HL-60 (cell line): ENCODE measurements around the gene DYNC1LI2.

Experiments used
- DNase-seq, 2 experiments: peaks; one replicate each; pipeline ENCODE4 v3.0.0-alpha.2; 2010 to 2020; ENCODE audit warnings: low read depth in 1 of 2, low spot score in 1 of 2
- H3K27ac ChIP-seq: fragments of 250-450 bp; sonication (Bioruptor Pico); replicated peaks from 2 replicates; pipeline ENCODE4 v1.5.1; 2020; ENCODE audit warnings: mild to moderate bottlenecking, moderate library complexity
- H3K27me3 ChIP-seq: fragments of 250-450 bp; sonication (Bioruptor Pico); 2 replicates; pipeline ENCODE4 v1.5.1; 2021; ENCODE audit warnings: mild to moderate bottlenecking, moderate library complexity; ENCODE audit not compliant: insufficient read depth, poor library complexity, severe bottlenecking
- H3K4me3 ChIP-seq: replicated peaks from 2 replicates; pipeline ENCODE4 v1.5.1; 2011; ENCODE audit warnings: mild to moderate bottlenecking, control low read depth, low read length; ENCODE audit not compliant: insufficient read depth
- GABPA ChIP-seq: IDR thresholded peaks from 2 replicates; pipeline ENCODE4 v1.6.1; 2012; ENCODE audit warnings: low read depth
- POLR2AphosphoS5 ChIP-seq: IDR thresholded peaks from 2 replicates; pipeline ENCODE4 v1.6.1; 2012; ENCODE audit warnings: low read depth
- SPI1 ChIP-seq: IDR thresholded peaks from 2 replicates; pipeline ENCODE4 v1.6.1; 2012; ENCODE audit warnings: low read depth, mild to moderate bottlenecking, borderline replicate concordance
- TF ChIP-seq, protein P1 (sequence below): IDR thresholded peaks from one replicate; pipeline ENCODE4 v1.5.1; 2011; ENCODE audit warnings: low read length, control low read depth, inconsistent platforms; ENCODE audit not compliant: insufficient read depth
- TF ChIP-seq, protein P2 (sequence below): IDR thresholded peaks from 2 replicates; pipeline ENCODE4 v1.6.1; 2012; ENCODE audit warnings: low read depth; ENCODE audit not compliant: insufficient replicate concordance

Gene DYNC1LI2

GRCh38 chr16:66712512-66712911, 38.9 kb downstream of the DYNC1LI2 start:
- no peak for TF ChIP-seq GABPA
- TF ChIP-seq POLR2AphosphoS5, result no peak
- TF ChIP-seq, protein P1, sequence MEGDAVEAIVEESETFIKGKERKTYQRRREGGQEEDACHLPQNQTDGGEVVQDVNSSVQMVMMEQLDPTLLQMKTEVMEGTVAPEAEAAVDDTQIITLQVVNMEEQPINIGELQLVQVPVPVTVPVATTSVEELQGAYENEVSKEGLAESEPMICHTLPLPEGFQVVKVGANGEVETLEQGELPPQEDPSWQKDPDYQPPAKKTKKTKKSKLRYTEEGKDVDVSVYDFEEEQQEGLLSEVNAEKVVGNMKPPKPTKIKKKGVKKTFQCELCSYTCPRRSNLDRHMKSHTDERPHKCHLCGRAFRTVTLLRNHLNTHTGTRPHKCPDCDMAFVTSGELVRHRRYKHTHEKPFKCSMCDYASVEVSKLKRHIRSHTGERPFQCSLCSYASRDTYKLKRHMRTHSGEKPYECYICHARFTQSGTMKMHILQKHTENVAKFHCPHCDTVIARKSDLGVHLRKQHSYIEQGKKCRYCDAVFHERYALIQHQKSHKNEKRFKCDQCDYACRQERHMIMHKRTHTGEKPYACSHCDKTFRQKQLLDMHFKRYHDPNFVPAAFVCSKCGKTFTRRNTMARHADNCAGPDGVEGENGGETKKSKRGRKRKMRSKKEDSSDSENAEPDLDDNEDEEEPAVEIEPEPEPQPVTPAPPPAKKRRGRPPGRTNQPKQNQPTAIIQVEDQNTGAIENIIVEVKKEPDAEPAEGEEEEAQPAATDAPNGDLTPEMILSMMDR, result no peak
- TF ChIP-seq SPI1, result no peak
- TF ChIP-seq, protein P2, sequence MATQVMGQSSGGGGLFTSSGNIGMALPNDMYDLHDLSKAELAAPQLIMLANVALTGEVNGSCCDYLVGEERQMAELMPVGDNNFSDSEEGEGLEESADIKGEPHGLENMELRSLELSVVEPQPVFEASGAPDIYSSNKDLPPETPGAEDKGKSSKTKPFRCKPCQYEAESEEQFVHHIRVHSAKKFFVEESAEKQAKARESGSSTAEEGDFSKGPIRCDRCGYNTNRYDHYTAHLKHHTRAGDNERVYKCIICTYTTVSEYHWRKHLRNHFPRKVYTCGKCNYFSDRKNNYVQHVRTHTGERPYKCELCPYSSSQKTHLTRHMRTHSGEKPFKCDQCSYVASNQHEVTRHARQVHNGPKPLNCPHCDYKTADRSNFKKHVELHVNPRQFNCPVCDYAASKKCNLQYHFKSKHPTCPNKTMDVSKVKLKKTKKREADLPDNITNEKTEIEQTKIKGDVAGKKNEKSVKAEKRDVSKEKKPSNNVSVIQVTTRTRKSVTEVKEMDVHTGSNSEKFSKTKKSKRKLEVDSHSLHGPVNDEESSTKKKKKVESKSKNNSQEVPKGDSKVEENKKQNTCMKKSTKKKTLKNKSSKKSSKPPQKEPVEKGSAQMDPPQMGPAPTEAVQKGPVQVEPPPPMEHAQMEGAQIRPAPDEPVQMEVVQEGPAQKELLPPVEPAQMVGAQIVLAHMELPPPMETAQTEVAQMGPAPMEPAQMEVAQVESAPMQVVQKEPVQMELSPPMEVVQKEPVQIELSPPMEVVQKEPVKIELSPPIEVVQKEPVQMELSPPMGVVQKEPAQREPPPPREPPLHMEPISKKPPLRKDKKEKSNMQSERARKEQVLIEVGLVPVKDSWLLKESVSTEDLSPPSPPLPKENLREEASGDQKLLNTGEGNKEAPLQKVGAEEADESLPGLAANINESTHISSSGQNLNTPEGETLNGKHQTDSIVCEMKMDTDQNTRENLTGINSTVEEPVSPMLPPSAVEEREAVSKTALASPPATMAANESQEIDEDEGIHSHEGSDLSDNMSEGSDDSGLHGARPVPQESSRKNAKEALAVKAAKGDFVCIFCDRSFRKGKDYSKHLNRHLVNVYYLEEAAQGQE, result no peak
- DNase-seq, result no peak
- Histone ChIP-seq H3K4me3 (no peak overlapping the region), H3K27me3 (no peaks in the 10 kb centered on the region), H3K27ac (no peak overlapping the region)

DNA sequence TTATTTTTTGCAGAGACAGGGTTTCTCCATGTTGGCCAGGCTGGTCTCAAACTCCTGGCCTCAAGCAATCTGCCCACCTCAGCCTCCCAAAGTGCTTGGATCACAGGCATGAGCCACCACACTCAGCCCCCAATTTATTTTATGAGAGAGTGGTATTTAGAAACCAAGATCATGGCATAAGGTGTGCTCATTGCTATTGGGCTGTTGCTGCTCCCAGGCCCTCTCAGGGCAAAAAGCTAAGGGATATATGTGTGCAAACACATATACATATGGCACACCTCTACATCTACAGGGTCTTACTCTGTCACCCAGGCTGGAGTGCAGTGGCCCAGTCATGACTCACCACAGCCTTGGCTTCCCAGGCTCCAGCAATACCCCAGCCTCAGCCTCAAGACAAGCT, 39.8 kb downstream of the DYNC1LI2 start:
- no peak for DNase-seq
- Histone ChIP-seq H3K27me3 (no peaks in the 10 kb centered on the region), H3K27ac (no peak overlapping the region), H3K4me3 (no peak overlapping the region)
- no peak for TF ChIP-seq GABPA
- TF ChIP-seq, protein P2, result no peak
- TF ChIP-seq, protein P1, result no peak
- TF ChIP-seq POLR2AphosphoS5, result no peak
- no peak for TF ChIP-seq SPI1

DNA sequence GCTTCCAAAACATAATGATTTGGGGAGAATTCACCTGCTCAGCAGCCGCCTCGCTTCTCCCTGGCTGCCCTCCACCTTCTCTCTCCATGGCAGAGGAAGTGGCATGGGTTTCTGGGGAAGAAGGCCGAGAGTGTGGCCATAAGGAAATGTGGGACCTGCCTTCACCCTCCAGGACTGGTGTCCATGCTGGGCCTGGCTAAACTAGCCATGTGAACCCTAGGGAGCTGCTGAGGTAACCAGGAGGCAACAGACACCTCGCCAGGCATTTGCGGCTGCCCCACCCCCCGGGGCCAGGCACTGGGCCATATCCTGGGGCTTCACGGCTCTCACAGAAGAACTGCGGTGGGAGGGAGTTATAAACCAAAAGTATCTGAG, 44.9 kb downstream of the DYNC1LI2 start:
- no peak for TF ChIP-seq POLR2AphosphoS5
- TF ChIP-seq GABPA, result no peak
- DNase-seq, result no peak
- Histone ChIP-seq H3K27me3 (no peaks in the 10 kb centered on the region), H3K27ac (no peak overlapping the region), H3K4me3 (no peak overlapping the region)

- TF ChIP-seq SPI1, result no peak
- TF ChIP-seq GABPA, result no peak
- TF ChIP-seq, protein P1, result no peak
- TF ChIP-seq, protein P2, result no peak
- TF ChIP-seq POLR2AphosphoS5, result no peak
- no peak for DNase-seq
- Histone ChIP-seq H3K27me3 (no peaks in the 10 kb centered on the region), H3K27ac (no peak overlapping the region), H3K4me3 (no peak overlapping the region)
Measured at GRCh38 chr16:66705790-66706505, 45.5 kb downstream of the DYNC1LI2 start.
